Endothelial cell (in vitro differentiated cells): ENCODE data around the gene NRG2. TPM values are rescaled to one million over a fixed set of nuclear protein-coding genes. Genes with fewer than 3 reads are reported as not detected.

Source experiments
- DNase-seq: peaks from one replicate; pipeline ENCODE4 v3.0.0; 2021; ENCODE audit warnings: low spot score
- H3K27ac Mint-ChIP-seq: one replicate; pipeline ENCODE4 v1.8.0; 2021; ENCODE audit warnings: mixed read lengths, inconsistent platforms; ENCODE audit not compliant: unreplicated experiment
- H3K27me3 Mint-ChIP-seq: one replicate; pipeline ENCODE4 v1.8.0; 2021; ENCODE audit warnings: mild to moderate bottlenecking, moderate library complexity, mixed read lengths, inconsistent platforms; ENCODE audit not compliant: unreplicated experiment
- H3K36me3 Mint-ChIP-seq: one replicate; pipeline ENCODE4 v1.8.0; 2021; ENCODE audit warnings: mild to moderate bottlenecking, low read depth, mixed read lengths, inconsistent platforms; ENCODE audit not compliant: unreplicated experiment
- H3K4me1 Mint-ChIP-seq: one replicate; pipeline ENCODE4 v1.8.0; 2021; ENCODE audit warnings: mild to moderate bottlenecking, mixed read lengths, inconsistent platforms; ENCODE audit not compliant: unreplicated experiment
- H3K4me3 Mint-ChIP-seq: one replicate; pipeline ENCODE4 v1.8.0; 2021; ENCODE audit warnings: mild to moderate bottlenecking, mixed read lengths, inconsistent platforms; ENCODE audit not compliant: unreplicated experiment
- H3K9me3 Mint-ChIP-seq: one replicate; pipeline ENCODE4 v1.8.0; 2021; ENCODE audit warnings: mixed read lengths, inconsistent platforms; ENCODE audit not compliant: unreplicated experiment
- total RNA-seq: library from RNA; stranded (reverse); fragmentation: NEBNext Ultra II Directional; extraction: Animal tissue kit (Norgen Biotek cat#: 25700); gene quantifications from one replicate; pipeline ENCODE4 v1.2.1, GENCODE V29; 2021; ENCODE audit not compliant: unreplicated experiment
- TF ChIP-seq, protein P1 (sequence below): fragments of 200-600 bp; sonication (generic); IDR thresholded peaks from one replicate; pipeline ENCODE4 v1.5.0; 2021; ENCODE audit warnings: antibody characterized with exemption; ENCODE audit not compliant: unreplicated experiment

Gene NRG2
- total RNA-seq, 1 donor from 2014 or later, result not detected

DNA sequence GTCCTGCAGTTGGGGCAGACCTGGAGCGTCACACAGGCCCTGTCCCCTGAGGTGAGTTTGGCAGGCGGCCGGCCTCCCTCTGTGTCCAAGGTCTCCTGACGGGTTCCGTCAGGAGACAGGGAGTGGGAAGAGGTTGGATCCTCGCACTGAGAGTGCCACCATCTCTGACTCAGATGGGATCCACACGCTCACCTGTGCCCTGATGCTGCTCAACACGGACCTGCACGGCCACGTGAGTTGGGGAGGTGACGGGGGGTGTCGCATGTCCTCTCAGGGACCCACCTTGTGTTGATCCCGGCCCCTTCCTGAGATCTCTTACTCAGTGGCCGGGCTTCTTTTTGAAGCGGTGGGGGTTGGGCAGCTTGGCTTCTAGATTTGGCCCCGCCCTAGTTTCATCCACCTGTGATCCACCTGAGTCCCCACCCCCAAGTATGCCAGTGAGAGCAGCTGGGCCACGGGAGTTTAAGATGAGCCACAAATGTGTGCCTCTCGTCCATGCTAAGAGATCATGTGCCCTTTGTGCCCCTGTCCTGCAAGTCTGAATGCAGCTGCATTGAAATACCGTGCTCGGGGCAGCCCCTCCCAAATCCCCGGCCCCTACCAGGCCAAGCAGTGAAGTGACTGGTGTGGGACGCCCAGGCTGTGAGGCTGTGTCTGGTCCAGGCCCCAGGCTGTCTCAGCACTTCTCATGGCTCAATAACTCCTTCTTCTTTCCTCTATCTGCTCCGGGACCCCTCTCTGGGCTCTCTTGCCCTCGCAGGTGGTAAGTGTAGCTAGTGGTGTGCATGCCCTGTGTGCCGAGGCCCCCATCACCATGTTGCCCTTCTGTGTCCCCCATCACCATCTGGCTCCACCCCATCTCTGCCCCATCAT, 220.3 kb downstream of the NRG2 start:
- peaks cover 9% of the 10 kb centered on the region for H3K27me3 Mint-ChIP-seq
- TF ChIP-seq, protein P1, sequence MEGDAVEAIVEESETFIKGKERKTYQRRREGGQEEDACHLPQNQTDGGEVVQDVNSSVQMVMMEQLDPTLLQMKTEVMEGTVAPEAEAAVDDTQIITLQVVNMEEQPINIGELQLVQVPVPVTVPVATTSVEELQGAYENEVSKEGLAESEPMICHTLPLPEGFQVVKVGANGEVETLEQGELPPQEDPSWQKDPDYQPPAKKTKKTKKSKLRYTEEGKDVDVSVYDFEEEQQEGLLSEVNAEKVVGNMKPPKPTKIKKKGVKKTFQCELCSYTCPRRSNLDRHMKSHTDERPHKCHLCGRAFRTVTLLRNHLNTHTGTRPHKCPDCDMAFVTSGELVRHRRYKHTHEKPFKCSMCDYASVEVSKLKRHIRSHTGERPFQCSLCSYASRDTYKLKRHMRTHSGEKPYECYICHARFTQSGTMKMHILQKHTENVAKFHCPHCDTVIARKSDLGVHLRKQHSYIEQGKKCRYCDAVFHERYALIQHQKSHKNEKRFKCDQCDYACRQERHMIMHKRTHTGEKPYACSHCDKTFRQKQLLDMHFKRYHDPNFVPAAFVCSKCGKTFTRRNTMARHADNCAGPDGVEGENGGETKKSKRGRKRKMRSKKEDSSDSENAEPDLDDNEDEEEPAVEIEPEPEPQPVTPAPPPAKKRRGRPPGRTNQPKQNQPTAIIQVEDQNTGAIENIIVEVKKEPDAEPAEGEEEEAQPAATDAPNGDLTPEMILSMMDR, result no peak
- no peaks in the 10 kb centered on the region for H3K9me3 Mint-ChIP-seq
- no peak overlapping the region for H3K27ac Mint-ChIP-seq
- H3K36me3 Mint-ChIP-seq, result no peaks in the 10 kb centered on the region
- H3K4me3 Mint-ChIP-seq, result no peak overlapping the region
- DNase-seq, result no peak
- no peaks in the 10 kb centered on the region for H3K4me1 Mint-ChIP-seq

DNA sequence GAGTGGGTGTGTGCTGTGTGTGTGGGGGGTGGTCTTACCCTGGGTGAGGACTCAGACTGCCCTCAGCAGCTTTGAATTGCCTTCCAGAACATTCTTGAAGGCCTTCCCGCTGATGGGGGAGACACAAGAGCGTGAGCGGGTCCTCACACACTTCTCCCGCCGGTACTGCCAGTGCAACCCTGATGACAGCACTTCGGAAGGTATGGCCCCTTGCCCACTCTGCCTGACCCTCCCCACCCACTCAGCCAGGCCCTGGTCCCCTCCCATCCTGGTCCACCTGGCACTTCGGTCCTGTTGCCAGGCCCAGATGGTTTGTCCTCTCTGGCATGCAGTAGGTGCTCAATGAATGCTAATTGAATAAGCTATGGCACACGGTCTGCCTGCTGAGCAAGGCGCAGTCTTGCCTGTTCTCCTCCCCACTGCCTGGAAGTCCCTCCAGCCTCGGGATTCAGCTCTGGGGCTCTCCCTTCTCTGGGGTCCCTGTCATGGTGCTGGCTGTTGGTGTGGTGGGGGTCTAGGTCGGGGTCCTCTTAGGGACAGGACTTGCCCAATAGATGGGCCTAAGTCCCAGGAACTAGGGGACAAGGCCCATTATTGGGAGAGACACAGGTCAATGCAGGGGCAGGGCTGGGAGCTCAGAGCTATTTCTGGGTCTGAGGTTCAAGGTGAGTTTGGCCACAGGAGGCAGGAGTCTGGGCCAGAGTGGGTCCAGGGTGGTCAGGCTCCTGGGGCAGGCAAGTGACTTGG, 221.1 kb downstream of the NRG2 start:
- H3K4me1 Mint-ChIP-seq, result no peaks in the 10 kb centered on the region
- no peaks in the 10 kb centered on the region for H3K36me3 Mint-ChIP-seq
- H3K27me3 Mint-ChIP-seq, result peaks cover 10% of the 10 kb centered on the region
- no peak overlapping the region for H3K27ac Mint-ChIP-seq
- no peaks in the 10 kb centered on the region for H3K9me3 Mint-ChIP-seq
- no peak for DNase-seq
- TF ChIP-seq, protein P1, result no peak
- H3K4me3 Mint-ChIP-seq, result no peak overlapping the region

DNA sequence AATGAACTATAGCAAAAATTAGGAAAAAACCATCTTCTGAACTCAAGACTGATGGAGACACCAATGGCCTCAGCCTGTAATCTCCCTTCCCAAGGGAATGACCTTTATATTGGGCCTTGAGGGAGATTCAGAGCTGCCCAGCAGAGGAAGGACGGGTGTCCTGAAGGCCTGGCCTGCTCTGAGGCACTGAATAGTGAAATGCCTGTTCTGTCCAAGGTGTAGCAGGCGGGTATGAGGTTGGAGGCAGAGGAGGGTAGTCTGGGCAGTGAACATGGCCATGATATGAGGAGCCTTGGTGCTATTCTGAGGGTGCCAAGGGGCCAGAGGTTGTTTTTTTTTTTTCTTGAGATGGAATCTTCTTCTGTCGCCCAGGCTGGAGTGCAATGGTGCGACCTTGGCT, 222.5 kb downstream of the NRG2 start:
- H3K36me3 Mint-ChIP-seq, result no peaks in the 10 kb centered on the region
- DNase-seq, result no peak
- no peak overlapping the region for H3K4me3 Mint-ChIP-seq
- peaks cover 9% of the 10 kb centered on the region for H3K27me3 Mint-ChIP-seq
- H3K27ac Mint-ChIP-seq, result no peak overlapping the region
- no peaks in the 10 kb centered on the region for H3K4me1 Mint-ChIP-seq
- TF ChIP-seq, protein P1, result no peak
- no peaks in the 10 kb centered on the region for H3K9me3 Mint-ChIP-seq

DNA sequence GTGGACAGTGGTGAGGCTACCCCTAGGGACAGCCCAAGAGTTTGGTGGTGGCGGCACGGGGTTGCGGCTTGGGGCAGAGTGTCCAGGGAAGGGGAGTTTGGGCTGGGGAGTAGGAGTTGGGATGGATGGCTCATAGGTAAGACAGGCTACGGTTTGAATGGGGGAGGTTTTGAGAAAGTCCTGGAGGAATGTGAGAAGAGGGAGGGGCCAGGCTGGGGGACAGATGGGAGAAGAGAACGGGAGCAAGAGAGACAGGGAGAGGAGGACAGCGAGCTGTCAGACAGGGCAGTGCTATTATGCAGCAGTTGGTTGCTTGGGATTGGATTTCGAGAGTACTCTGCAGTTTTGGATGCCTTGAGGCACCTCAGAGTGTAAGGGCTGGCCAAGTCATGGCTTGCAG, 223.0 kb downstream of the NRG2 start:
- TF ChIP-seq, protein P1, result no peak
- Mint-ChIP-seq H3K36me3 (no peaks in the 10 kb centered on the region), H3K4me3 (no peak overlapping the region), H3K27ac (no peak overlapping the region), H3K9me3 (no peaks in the 10 kb centered on the region), H3K4me1 (no peaks in the 10 kb centered on the region), H3K27me3 (peaks cover 10% of the 10 kb centered on the region)
- DNase-seq, result no peak

DNA sequence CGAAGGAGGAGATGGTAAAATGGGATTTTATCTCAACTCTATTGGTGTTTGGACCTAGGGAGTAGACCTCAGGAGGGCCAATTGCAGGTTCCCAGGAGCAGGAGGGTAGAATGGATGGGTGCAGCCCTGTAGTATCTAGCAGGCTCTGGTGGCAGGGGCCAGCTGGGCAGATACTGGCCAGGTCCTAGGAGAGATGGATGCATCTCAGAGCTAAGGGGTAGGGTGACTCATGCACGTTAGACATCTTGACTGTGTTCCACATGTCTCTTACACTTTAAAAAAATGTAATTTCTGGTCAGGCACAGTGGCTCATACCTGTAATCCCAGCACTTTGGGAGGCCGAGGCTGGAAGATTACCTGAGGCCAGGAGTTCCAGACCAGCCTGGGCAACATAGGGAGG, 225.1 kb downstream of the NRG2 start:
- H3K4me3 Mint-ChIP-seq, result no peak overlapping the region
- TF ChIP-seq, protein P1, result no peak
- DNase-seq, result no peak
- H3K9me3 Mint-ChIP-seq, result no peaks in the 10 kb centered on the region
- H3K27ac Mint-ChIP-seq, result no peak overlapping the region
- no peaks in the 10 kb centered on the region for H3K4me1 Mint-ChIP-seq
- H3K27me3 Mint-ChIP-seq, result peaks cover 8% of the 10 kb centered on the region
- H3K36me3 Mint-ChIP-seq, result no peaks in the 10 kb centered on the region
